Measurements from ENCODE around the gene MYO18A.

Gene MYO18A

GRCh38 chr17:29049541-29050145, 130.6 kb downstream of the MYO18A start:
- DNase-seq (ENCODE audit: low read depth), result no peak

- DNase-seq (ENCODE audit: low read depth), result no peak
Observed at GRCh38 chr17:29048440-29049368, 131.5 kb downstream of the MYO18A start.

DNA sequence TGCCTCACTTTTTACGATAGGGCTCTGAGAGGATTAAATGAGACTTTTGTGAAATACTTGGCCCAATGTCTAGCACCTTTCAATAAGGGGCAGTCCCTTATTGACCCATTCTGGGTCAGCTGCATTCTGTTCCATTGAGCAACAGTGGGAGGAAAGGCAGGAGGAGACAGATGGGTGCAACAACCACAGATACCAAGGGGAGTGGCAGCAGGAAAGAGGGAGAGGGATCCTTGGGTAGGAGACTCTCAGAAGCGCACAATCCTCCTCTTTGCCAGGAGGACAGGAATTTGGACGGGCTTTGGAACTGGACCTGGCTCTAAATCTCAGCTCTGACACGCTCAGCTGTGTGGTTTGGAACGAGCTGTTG, 133.7 kb downstream of the MYO18A start:
- no peak for DNase-seq (ENCODE audit: low read depth)

GRCh38 chr17:29045734-29046472, 134.3 kb downstream of the MYO18A start:
- DNase-seq (ENCODE audit: low read depth), result no peak

GRCh38 chr17:29045026-29045425, 135.2 kb downstream of the MYO18A start:
- no peak for DNase-seq (ENCODE audit: low read depth)

DNA sequence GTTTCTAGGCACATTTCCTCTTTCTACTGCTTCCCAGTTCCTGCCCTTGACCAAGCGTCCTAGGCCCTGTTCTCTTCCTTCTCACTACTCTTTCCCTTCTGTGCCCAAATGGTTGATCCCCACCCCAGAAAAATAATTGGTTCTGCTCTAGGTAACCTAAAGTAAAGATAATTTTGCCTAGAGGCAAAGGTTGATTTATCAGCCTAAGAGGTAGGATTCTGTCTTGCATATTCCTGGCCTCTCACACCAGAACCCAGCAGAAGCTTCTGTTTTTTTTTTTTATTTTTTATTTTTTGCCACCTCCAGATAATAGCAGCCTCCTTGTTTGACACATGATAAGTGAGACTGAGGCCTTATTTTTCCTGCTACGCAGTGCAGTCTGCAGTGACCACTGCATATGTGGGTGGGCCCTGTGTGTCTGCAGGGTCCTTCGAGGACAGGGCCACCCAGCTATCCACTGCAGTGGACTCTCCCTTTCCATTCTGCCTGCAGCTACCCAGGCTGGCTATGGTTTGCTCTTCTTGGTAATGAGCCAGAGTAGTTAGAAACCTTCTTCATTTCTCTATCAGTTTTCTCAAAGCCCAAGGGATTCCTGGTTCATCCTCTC, 136.6 kb downstream of the MYO18A start:
- no peak for DNase-seq (ENCODE audit: low read depth)

DNA sequence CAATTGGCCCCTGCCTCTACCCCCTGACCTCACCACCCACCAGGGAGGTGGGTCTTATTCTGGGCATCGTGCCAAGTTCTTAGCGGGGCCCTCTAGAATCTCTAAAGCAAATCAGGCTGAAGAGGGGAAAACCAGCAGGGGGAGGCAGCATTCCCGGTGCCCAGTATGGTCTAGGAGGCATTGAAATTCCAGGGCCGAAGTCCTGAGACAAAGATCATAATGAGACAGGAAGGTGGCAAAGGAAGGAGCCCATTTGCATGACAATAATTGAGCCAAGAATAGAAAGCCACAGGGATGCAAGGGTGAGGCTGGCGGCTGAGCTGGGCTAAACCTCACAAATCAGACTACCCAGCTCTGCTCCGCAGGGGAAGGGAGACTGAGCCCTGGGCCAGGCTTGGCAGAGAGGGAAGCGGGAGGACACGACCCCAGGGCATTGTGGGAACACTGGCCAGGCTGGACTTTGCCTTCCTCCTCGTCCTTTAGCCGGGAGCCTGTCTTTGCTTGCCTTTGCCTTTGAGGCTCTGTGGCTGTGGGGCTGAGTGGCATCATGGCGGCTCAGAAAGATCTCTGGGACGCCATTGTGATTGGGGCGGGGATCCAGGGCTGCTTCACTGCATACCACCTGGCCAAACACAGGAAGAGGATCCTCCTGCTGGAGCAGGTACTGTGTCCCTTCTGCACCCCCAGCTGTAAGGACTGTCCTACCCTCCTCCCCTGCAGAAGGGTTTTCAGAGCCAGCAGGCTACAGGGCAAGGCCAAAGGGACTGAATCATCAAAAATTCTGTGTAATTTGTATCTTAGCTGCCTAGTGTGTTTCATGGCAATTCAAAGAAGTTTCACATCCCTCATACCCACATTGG, 137.3 kb downstream of the MYO18A start, which contains the start of gene PIPOX:
Gene PIPOX (plus strand): TSS at position 463 of the 860 bp plus-strand sequence. CDS start 85 bp downstream, at position 548.
- no peak for DNase-seq (ENCODE audit: low read depth)

- DNase-seq (ENCODE audit: low read depth), result no peak
Observed at GRCh38 chr17:29042026-29042678, 138.0 kb downstream of the MYO18A start.

DNA sequence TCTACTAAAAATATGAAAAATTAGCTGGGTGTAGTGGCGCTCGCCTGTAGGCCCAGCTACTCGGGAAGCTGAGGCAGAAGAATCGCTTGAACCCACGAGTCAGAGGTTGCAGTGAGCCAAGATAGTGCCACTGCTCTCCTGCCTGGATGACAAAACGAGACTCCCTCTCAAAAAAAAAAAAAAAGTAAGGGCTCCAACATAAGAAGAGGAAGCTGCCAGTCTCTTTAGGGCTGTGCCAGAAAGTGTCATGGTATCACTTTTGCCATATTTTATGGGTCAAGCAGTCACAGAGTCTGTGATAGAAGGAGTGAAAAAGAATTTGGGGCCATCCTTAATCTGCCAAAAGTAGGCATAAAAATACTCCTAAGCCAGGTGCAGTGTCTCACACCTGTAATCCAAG, 138.6 kb downstream of the MYO18A start:
- DNase-seq (ENCODE audit: low read depth), result no peak

- DNase-seq (ENCODE audit: low read depth), result no peak
Observed at GRCh38 chr17:29041091-29041490, 139.1 kb downstream of the MYO18A start.

DNA sequence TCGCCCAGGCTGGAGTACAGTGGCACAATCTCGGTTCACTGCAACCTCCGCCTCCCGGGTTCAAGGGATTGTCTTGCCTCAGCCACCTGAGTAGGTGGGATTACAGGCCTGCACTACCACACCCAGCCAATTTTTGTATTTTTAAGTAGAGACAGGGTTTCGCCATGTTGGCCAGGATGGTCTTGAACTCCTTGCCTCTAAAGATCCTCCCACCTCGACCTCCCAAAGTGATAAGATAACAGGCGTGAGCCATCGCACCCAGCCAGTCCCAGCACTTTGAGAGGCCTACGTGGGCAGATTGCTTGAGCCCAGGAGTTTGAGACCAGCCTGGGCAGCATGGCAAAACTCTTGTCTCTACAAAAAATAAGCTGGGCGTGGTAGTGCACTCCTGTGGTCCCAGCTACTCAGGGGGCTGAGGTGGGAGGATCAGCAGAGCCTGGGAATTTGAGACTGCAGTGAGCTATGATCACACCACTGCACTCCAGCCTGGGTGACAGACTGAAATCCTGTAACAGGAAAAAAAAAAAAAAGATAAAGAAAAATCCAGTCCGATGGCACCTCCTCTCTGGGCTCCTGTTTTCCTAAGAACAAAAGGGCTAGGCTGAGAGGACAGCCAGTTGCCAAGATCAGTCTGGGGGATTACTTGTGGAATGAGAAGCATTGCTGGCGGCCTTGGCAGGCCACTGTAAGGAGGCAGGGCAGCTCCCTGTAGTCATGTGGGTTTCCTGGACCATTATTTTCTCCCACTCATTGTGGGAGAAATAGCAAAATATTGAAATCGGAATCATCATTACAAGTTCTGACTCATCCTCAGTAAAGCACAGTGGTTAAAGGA, 140.2 kb downstream of the MYO18A start:
- no peak for DNase-seq (ENCODE audit: low read depth)

GRCh38 chr17:29038085-29038795, 142.0 kb downstream of the MYO18A start:
- DNase-seq (ENCODE audit: low read depth), result no peak

GRCh38 chr17:29037739-29038084, 142.5 kb downstream of the MYO18A start:
- no peak for DNase-seq (ENCODE audit: low read depth)

- DNase-seq (ENCODE audit: low read depth), result no peak
Observed at GRCh38 chr17:29036584-29036983, 143.6 kb downstream of the MYO18A start.

- no peak for DNase-seq (ENCODE audit: low read depth)
Observed at GRCh38 chr17:29034510-29034909, 145.7 kb downstream of the MYO18A start.

GRCh38 chr17:29032857-29033197, 147.4 kb downstream of the MYO18A start:
- DNase-seq (ENCODE audit: low read depth), result no peak

DNA sequence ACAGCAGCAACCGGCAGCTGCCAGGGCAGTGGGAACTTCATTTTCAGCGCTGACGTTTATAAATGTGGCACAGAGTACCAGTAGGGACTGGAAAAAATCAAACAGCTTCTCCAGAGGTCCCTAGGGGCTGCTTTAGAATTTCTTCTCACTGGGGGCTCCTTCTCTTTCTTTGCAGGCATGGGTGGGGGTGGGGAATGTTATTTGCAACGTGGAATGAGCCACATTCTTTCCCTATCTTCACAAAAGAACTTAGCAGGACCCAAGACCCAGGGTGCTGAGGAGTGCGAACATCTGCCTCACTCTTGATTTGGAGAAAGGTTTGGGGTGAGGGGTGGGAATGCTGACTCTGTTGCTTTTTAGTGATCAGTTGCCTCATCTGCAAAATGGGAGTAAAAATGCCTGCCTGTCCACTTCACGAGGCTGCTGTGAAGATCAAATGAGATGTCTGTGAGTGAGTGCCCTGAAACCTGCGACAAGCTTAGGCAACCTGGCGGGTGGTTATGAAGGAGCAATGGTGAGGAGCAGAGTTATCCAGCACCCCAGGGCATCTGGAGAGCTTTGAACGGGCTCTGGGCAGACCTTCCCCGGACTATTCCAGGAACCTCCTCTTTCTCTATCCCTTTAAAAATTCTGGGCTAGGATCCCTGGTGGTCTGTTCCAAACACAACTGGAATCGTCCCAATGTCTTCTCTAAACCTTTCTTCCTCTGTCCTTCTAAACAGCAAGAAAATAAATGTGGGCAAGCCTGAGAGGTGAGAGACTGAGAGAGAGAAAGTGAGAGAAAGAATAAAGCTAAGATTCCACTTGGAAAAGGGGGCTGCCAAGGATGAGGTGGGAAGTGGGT, 148.0 kb downstream of the MYO18A start:
- DNase-seq (ENCODE audit: low read depth), result no peak

GRCh38 chr17:29031488-29031887, 148.7 kb downstream of the MYO18A start:
- DNase-seq (ENCODE audit: low read depth), result no peak

All from stimulated activated CD8-positive, alpha-beta memory T cell treated with anti-CD3 and anti-CD28 coated beads, Interleukin-7, amount 100 ng/mL, for 24 hours (primary cell).